NCI-H460 (cell line): Measurements from ENCODE around the gene PLEKHH1. TPM values are rescaled to one million over a fixed set of nuclear protein-coding genes. Genes with fewer than 3 reads are reported as not detected.
"Not testable (repeated sequence)": the region's sequence is repeated elsewhere in the genome, so short reads cannot be mapped to it uniquely, and the experiment has no call there.

Experiments
- DNase-seq: peaks from one replicate; pipeline ENCODE4 v3.0.0-alpha.2; 2016; ENCODE audit warnings: low read depth; ENCODE audit errors: extremely low read depth
- total RNA-seq: library from RNA; depleted of rRNA; stranded (reverse); fragments of >200 nt; shearing (Covaris generic); gene quantifications from 2 replicates; pipeline ENCODE4 v1.2.3, GENCODE V29; 2014

Gene PLEKHH1
- total RNA-seq, 1 experiment from 2014 or later = 12.5 TPM

GRCh38 chr14:67579636-67580035 is 46.5 kb downstream of the PLEKHH1 start:
- no peak for DNase-seq

- no peak for DNase-seq
Observed at GRCh38 chr14:67580336-67581171, 47.5 kb downstream of the PLEKHH1 start.

- DNase-seq = no peak
Observed at GRCh38 chr14:67581643-67582042, 48.6 kb downstream of the PLEKHH1 start.

DNA sequence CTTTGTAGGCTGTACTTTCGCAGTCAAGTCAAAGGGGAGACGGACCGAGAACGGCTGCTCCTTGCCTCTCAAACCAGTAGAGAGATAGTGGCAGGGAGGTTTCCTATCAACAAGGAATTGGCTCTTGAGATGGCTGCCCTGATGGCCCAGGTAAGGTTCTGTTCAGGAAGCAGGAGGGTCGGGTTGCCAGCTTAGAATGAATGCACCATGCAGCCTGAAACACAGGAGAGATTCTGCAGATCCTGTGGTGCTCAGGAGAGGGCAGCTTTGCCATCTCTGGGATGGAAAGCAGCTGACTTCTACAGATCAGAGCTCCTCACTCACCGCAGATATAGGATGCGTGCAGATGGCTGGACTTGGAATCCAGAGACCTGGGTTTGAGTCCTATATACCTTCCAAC is 49.0 kb downstream of the PLEKHH1 start:
- DNase-seq = no peak

GRCh38 chr14:67583711-67584644 is 50.9 kb downstream of the PLEKHH1 start:
- peak; percentile 52 for DNase-seq

- no peak for DNase-seq
Observed at GRCh38 chr14:67584978-67585377, 51.9 kb downstream of the PLEKHH1 start.

DNA sequence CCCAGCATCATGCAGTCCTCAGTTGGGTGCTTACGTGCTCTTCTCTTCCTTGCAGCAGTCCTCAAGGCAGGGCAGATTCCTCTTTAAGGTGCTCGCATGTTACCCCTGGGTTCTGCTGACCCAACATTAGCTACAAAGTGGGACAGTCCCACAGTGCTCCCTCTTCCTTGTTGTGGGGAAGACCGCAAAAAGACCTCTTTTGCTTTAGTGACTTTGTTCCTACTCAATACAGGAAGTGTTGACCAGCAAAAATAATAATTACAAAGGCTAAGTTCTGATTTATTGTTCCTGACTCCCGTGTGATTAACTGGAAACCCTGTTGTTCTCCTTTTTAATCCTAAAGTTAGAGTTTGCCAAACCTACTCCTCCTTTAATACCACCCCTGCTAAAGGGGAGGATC is 53.3 kb downstream of the PLEKHH1 start:
- no peak for DNase-seq

- DNase-seq = no peak
Observed at GRCh38 chr14:67589204-67589770, 56.2 kb downstream of the PLEKHH1 start.

DNA sequence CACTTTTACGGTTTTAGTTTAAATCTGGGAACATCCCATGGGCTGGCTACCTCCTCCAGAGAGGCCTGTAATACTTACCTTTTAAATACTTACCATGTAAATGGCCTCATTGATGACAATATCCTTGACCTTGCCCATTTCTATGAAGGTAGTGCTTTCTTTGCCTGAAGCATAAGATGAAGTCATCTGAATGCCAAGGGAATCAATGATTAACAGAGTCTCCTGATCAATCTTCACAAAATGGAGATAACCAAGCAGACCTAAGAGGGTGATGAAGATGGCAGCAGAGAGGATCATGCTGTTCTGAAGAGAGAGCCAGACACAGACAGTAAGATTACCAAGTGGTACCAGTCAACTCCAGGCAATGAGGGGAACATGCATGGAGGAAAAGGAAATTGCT is 60.6 kb downstream of the PLEKHH1 start:
- not testable (repeated sequence) for DNase-seq

DNA sequence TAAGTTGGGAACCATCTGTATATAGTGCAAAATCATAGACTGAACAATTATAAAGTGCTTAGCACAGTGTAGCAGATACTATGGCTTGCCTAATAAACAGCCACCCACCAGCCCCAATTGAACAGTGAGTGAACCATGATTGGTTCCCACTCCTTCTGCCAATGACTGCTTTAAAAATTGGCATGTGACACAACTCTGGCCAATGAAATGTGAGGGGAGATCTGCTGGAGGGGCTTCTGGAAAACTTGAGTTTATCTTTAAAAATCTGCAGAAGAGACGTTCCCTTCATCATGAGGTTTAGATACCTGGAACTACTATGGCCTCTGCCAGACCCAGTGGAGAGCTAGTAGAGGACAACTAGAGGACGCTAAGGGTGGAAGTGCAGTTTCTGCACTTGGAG is 62.3 kb downstream of the PLEKHH1 start:
- DNase-seq = no peak

GRCh38 chr14:67599698-67600561 is 66.8 kb downstream of the PLEKHH1 start, which contains the start of gene PIGH:
TSS of gene PIGH (minus strand) at chr14:67600268. CDS start at chr14:67600203, 65 bp downstream.
- peak; percentile 82 for DNase-seq

GRCh38 chr14:67600562-67600974 is 67.5 kb downstream of the PLEKHH1 start:
- not testable (repeated sequence) for DNase-seq

- no peak for DNase-seq
Observed at GRCh38 chr14:67602076-67602475, 69.0 kb downstream of the PLEKHH1 start.

DNA sequence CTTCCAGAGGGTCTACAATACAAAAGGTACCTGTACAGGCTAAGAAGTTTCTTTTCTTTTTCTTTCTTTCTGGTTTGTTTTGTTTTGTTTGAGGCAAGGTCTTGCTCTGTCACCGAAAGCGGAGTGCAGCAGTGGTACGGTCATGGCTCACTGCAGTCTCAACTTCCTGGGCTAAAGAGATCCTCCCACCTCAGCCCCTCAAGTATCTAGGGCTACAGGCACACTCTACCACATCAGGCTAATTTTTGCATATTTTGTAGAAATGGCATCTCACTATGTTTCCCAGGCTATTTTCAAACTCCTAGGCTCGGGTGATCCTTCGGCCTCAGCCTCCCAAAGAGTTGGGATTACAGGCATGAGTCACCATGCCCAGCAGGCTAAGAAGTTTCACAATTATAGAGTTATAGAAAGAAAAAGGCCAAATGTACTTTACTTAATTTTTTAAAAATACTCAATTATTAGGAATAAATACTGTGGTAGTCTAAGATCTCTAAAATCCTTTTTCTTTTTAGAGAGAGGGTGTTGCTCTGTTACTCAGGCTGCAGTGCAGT is 70.0 kb downstream of the PLEKHH1 start:
- DNase-seq = no peak

DNA sequence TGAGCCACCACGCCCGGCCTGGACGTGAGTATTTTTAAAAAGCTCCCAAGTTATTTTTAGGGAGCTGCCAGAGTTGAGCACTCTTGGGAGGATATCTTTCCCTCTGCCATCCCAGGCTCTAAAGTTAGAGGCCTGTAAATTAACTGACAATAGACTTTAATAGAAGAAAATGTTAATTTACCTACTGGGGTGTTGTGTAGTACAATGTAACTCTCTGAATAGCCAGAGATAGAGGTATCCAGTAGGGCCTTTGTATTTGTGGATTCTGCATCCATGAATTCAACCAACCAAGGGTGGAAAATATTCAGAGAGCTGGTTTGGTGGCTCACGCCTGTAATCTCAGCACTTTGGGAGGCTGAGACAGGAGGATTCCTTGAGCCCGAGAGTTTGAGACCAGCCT is 74.6 kb downstream of the PLEKHH1 start:
- no peak for DNase-seq

DNA sequence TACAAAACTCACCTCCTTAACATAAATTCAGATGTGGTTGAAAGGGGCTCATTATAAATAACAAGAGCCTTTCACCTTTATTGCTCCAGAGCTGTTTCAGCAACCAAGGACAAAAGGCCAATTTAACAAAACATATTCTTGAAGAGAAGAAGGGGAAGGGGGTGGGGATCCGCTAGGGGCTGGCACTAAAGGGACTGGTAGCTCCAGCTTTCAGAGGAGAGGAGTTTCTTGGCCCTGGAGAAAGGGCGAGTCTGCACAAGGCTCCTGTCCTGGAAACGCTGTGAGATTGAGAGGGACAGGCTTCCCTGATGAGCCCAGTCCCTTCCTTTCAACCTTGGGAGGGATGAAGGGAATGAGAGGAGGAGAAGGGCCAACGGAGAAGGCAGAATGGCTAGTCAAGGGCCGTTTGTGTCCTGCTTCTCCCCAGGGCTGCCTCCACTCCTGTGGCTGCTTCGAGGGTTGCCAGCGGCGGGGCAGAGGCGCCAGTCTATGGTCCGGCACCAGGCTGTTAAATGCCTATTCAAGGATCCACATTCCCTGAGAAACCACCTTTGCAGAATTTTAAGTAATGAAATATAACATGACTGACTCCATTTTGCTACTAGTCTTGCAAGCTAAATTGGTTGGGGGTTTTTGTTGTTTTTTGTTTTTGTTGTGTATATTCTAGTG is 76.7 kb downstream of the PLEKHH1 start:
- DNase-seq = no peak

DNA sequence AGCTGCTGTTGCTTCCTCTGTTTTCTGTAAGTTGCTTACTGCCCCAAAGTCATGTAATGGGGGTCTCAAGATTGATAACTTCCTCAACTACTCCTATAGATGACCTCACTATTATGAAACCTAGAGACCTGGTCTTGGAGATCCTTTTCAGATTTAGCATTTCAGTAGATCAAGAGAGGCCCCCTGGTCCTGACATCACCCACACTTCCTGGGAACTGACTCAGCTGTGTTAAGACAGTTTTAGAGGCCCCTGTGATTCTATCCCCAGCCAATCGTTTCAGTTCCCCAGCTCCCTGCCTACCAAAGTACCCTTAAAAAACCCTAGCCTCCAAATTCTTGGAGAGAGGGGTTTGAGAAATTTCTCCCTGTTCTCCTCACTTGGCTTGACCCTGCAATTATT is 77.4 kb downstream of the PLEKHH1 start:
- DNase-seq = no peak

DNA sequence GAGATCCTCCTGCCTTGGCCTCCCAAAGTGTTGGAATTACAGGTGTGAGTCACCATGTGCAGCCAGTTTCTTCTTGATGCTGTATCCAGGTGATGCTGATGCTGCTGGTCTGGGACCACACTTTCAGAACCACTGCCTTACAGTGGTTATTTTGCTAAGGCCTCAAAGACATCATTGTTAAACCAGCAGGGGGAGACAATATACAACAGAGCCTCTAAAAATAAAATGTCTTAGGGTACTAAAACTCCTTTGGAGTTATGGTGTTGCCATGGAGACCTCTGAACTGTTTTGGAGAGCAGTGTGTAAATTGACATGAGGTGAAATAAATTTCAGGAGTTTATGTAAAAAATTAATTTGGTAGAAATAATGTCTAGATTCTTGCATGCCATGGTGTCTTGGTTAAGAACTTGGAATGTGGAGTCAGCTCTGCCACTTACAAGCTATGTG is 85.5 kb downstream of the PLEKHH1 start:
- peak; percentile 61 for DNase-seq
